Measurements from ENCODE around the gene GRM5.

GRM5 gene

DNA sequence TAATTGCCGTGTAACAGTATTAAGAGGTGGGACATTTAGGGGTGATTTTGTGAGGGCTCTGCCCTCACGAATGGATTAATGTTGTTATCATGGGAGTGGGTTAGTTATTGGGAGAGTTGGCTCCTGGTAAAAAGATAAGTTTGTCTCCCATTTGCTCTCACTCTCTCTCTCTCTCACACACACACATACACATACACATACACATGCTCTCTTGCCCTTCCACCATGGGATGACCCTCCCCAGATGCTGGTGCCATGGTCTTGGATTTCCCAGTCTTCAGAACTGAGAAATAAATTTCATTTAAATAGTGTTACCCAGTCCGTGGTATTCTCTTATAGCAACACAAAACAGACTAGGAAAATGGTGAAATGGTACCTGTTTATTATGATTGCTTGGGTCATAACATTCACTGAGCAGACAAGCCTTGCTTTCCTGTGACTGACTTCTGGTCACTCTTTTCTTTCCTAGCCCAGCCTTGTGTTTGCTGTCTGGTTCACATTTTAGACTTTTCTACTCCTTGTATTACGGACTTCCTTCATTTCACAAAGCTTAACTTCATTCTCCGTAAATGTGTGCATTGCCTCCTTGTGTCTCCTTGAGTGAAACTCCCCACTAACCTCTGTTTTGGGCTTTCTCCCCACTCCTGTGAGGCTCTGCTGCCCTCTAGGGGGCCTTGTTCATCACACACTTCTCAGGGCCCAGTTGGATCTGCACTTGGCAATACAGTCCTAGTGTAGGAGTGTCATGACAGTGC is 521.7 kb downstream of the GRM5 start:
- TF ChIP-seq, protein P1, sequence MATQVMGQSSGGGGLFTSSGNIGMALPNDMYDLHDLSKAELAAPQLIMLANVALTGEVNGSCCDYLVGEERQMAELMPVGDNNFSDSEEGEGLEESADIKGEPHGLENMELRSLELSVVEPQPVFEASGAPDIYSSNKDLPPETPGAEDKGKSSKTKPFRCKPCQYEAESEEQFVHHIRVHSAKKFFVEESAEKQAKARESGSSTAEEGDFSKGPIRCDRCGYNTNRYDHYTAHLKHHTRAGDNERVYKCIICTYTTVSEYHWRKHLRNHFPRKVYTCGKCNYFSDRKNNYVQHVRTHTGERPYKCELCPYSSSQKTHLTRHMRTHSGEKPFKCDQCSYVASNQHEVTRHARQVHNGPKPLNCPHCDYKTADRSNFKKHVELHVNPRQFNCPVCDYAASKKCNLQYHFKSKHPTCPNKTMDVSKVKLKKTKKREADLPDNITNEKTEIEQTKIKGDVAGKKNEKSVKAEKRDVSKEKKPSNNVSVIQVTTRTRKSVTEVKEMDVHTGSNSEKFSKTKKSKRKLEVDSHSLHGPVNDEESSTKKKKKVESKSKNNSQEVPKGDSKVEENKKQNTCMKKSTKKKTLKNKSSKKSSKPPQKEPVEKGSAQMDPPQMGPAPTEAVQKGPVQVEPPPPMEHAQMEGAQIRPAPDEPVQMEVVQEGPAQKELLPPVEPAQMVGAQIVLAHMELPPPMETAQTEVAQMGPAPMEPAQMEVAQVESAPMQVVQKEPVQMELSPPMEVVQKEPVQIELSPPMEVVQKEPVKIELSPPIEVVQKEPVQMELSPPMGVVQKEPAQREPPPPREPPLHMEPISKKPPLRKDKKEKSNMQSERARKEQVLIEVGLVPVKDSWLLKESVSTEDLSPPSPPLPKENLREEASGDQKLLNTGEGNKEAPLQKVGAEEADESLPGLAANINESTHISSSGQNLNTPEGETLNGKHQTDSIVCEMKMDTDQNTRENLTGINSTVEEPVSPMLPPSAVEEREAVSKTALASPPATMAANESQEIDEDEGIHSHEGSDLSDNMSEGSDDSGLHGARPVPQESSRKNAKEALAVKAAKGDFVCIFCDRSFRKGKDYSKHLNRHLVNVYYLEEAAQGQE (IDR thresholded peaks at IDR 0.05; ENCODE audit: insufficient read depth in 1 of 2, low read depth in 2 of 2, low read length in 2 of 2): no peak
- no peak for TF ChIP-seq POLR2AphosphoS5 (IDR thresholded peaks at IDR 0.05; ENCODE audit: low read depth, low read length)
- TF ChIP-seq SIN3A (IDR thresholded peaks at IDR 0.05; ENCODE audit: borderline replicate concordance, insufficient read depth, low read length): no peak
- TF ChIP-seq FOXP2 (optimal IDR thresholded peaks at IDR 0.05; ENCODE audit: borderline replicate concordance, extremely low read depth, extremely low read length, insufficient read depth): no peak

DNA sequence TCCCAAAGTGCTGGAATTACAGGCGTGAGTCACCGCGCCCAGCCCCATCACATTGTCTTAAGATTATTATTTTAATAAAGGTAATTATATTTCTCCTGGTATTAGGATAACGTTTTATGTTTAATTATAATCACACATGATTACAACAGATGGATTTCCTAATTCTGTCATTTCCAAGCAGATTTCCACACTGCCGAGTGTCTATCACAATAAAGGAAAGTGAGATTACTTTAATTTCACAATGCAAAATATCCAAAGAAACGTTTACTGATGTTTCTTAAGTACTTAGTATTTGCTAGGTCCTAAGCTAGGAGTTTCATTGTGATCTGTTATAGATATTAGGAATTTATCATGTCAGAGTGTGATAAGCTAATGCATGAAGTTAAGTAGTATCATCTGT is 524.8 kb downstream of the GRM5 start:
- TF ChIP-seq, protein P1 (IDR thresholded peaks at IDR 0.05; ENCODE audit: insufficient read depth in 1 of 2, low read depth in 2 of 2, low read length in 2 of 2): no peak
- TF ChIP-seq SIN3A (IDR thresholded peaks at IDR 0.05; ENCODE audit: borderline replicate concordance, insufficient read depth, low read length) (no peak), TAF1 (IDR thresholded peaks at IDR 0.05; ENCODE audit: borderline replicate concordance, insufficient read depth, low read length) (no peak), FOXP2 (optimal IDR thresholded peaks at IDR 0.05; ENCODE audit: borderline replicate concordance, extremely low read depth, extremely low read length, insufficient read depth) (no peak), POLR2AphosphoS5 (IDR thresholded peaks at IDR 0.05; ENCODE audit: low read depth, low read length) (no peak)

DNA sequence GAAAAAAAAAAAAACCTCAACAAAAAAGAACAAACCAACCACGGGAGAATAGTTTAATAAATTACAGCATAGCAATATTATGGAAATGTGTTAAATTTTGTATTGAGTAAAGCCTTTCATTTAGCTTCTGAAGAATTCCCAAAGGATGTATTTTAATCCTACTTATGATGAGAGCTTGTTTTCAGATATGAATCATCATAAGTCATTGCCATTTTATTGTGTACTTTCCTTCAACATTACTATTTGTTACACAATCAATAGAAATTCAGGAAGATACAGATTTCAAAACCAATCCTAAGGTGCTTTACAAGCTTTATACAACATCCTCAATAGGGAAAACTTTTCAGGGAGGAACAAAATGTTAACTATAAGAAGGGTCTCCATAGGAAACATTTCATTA is 527.7 kb downstream of the GRM5 start:
- TF ChIP-seq TAF1 (IDR thresholded peaks at IDR 0.05; ENCODE audit: borderline replicate concordance, insufficient read depth, low read length): no peak
- TF ChIP-seq, protein P1 (IDR thresholded peaks at IDR 0.05; ENCODE audit: insufficient read depth in 1 of 2, low read depth in 2 of 2, low read length in 2 of 2): no peak
- TF ChIP-seq SIN3A (IDR thresholded peaks at IDR 0.05; ENCODE audit: borderline replicate concordance, insufficient read depth, low read length): no peak

DNA sequence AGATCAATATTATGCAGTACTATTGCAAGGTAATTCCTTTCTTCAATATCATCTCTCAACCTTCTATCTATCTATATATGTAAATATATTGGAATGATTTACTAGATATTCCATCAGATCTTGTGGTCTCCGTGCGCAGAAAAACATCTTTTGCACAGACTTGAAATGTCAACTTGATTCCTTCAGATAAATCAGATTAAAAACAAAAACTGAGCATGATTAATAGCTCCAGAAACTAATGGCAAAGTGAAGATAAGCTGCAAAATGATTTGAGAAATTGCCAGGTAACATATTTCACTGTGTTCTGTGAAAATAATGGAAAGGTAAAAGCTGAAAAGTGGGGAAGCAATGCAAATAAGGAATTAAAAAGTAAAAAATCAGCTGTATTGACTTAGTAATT is 528.2 kb downstream of the GRM5 start:
- TF ChIP-seq POLR2AphosphoS5 (IDR thresholded peaks at IDR 0.05; ENCODE audit: low read depth, low read length) (no peak), SIN3A (IDR thresholded peaks at IDR 0.05; ENCODE audit: borderline replicate concordance, insufficient read depth, low read length) (no peak), TAF1 (IDR thresholded peaks at IDR 0.05; ENCODE audit: borderline replicate concordance, insufficient read depth, low read length) (no peak), FOXP2 (optimal IDR thresholded peaks at IDR 0.05; ENCODE audit: borderline replicate concordance, extremely low read depth, extremely low read length, insufficient read depth) (no peak)
- TF ChIP-seq, protein P1 (IDR thresholded peaks at IDR 0.05; ENCODE audit: insufficient read depth in 1 of 2, low read depth in 2 of 2, low read length in 2 of 2): no peak
